Measurements from ENCODE around the gene KAZN.

Gene KAZN

GRCh38 chr1:14855801-14856200 is 257.3 kb downstream of the KAZN start:
- ATAC-seq (no peak), DNase-seq (no peak)

DNA sequence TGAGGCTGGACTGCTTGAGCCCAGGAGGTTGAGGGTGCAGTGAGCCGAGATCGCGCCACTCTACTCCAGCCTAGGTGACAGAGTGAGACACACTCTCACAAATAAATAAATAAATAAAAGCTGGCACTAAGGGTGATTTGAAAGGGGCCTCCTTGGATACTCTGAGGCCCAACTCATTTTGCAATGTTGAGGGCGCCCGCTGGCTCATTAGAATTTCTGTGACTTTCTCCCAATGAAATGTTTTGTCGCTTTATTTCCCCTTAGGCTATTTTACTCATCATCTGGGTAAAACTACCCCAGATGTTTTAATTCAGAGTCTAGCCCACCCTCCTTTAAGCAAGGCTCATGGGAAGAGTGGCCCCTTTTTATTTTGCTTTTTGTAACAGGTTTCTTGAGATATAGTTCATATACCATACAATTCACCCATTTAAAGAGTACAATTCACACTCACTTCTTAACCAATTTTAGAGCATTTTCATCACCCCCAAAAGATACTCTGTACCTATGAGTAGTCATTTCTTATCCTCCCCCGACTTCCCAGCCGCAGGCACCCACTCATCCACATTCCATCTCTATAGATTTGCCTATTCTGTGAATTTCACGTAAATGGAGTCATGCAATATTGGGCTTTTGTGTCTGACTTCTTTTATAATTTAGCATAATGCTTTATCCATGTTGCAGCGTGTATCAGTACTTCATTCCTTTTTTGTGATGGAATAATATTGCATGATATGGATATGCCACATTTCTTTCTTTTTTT is 259.1 kb downstream of the KAZN start:
- ATAC-seq (no peak), DNase-seq (no peak)

DNA sequence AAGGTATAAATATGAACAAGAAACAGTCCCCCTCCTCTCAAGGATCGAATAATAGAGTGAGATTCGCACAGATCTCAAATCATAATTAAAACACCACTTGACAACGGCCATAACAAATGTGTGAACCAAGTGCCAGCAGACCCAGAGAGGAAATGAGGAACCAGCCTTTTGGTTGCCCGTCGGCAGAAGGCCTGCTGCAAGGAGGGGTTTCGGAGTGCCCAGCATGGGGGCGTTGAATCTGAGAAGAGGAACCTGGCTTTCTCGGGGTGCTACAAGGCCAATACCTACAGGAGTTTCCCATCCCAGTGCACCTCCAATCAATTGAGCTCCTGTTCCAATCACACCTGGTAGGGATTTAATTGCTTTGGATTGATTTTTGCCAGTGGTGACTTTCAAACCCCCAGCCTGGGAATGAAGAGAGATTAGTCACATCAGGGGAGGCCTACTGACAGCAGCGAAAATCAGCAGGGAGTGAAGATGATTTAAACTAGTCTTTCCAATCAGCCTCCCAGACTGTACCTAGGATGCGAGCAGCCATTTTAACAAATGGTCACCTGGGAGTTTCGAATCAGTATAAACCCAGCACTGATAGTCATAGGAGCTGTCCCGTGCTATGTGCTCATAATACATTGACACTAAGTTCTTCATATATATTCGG is 263.8 kb downstream of the KAZN start:
- no peak for DNase-seq

GRCh38 chr1:14865106-14865505 is 266.6 kb downstream of the KAZN start:
- DNase-seq (no peak), ATAC-seq (no peak)

More for the DNA sequence above, 263.8 kb downstream of the KAZN start:
- ATAC-seq, result no peak

DNA sequence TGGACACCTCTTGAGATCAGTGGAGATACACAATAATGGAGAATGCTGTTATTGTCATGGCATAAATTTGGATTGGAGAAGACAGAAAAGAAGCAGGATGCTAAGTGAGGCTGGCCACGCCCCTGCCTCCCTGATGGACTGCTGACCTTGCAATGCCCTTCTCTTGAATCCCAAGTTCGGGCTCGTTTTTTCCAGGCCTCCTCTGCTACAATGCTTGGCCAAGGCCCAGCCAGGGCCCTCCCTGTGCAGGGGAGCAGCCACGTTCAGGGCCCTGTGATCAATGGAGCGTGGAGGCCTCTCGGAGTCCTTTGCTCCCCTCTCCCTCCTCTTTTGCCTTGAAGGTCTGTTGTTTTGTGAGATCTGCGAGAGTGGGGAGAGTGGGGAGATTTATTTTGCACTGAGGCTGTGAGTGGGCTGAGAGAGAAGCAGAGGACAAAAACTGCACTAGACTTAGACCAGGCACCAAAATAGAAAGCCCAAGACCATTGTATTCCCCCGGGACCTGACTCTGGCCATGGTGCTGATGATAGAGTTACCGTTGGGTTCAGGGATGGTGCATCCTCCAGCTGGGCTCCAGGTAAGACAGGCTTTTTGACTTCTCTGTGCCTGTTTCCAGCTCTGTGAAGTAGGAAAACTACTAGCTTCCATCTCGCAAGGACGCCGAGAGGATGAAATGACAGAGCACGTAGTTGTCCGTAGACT is 268.6 kb downstream of the KAZN start:
- DNase-seq (no peak), ATAC-seq (no peak)

DNA sequence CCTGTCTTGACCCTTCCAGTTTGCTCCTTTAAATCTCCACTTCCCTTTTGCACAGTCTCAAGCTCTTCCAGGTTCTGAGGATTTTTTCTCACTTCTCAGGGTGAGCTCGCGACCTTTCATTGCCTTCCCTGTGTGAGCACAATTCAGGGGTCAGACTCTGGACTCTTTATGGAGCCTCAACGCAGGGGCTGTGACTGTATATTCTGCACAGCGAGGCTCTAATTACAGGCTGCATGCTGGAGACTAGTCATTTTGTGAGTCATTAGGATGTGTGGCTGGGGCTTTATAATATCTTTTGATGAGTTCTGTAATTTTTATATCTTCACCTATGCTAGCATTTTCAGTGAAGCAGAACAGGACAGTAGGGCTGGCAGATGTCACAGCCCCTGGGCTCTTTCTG is 270.7 kb downstream of the KAZN start:
- ATAC-seq, result no peak
- no peak for DNase-seq

DNA sequence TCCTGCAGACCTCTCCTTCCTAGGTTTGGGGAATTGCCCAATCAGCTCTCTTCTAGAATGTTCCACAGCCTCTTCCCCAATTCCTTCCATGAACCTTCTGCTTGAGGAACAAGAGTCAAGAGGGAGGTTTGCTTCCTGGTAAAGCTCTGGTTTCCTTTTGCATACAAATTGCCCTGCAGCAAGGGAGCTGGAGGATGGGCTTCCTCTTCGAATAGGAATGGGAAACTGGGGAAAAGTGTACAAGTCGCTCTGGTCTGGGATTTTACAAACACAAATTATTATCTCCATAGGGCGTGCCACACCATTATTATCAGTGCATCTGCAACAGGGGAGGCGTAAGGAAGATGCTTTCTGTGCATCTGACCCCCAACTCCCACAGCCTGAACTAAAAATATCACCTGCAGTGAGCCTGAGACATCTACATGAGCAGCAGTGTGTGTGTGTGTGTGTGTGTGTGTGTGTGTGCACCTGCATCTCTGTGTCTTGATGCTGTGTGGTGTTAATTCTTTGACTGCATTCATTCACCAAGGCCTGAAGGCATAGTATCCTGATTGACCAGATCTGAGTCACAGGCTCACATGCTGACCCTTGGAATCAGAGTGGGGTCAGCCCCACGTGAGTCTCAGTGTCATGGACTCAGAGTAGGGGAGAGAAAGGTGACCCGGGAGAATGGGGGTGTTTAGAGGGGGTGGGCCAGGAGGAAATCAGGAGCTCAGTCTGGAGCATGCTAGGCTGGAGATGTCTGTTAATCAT is 272.9 kb downstream of the KAZN start:
- DNase-seq (no peak), ATAC-seq (no peak)

GRCh38 chr1:14872762-14873161 is 274.3 kb downstream of the KAZN start:
- ATAC-seq, result no peak
- no peak for DNase-seq

GRCh38 chr1:14873677-14874076 is 275.2 kb downstream of the KAZN start:
- ATAC-seq, result no peak
- no peak for DNase-seq

DNA sequence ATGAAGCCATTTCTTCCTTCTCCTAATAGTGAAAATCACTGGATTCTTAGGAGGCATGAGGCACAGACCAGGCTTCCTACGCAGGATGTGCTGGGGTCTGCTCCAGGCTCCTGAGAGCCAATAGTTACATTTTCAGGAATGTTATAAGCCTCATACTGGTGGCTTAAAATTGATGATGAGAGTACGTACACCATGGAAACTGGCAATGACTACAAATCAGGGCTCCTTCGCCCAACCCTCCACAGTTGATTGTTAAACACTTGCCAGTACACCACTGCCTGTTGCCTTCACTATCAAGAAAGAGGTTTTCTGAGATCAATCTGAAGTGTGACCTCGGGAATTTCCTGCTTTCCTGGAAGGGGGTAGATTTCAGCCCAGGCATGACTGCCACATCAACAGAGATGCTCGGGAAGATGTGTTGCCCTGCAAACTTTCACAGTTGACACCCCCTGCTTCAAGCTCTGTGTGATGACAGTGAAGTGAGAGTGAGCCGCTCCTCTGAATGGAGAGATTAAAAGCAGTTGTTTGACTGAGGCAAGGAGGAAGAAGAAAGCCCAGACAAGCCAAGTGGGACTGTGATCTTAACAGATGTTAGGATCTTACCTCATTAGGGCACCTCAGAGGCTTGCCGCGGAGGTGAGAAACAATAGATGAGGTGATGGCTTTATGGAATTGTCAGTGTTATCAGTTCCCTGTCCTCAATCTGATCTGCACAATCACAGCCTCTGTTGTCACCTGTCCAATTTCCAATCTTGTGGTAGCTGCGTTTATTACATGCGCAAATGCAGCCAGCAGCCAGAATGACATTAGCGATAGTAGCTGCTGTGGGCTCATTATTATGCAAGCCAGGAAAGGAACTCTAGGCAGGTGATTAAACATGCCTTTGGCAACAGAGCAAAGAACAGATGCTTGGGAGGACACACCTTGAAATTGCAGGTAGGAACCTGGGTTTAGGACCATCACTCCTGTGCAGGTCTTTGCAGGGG is 277.3 kb downstream of the KAZN start:
- ATAC-seq, result no peak
- no peak for DNase-seq

GRCh38 chr1:14876747-14877146 is 278.3 kb downstream of the KAZN start:
- ATAC-seq, result no peak

GRCh38 chr1:14877224-14877623 is 278.7 kb downstream of the KAZN start:
- DNase-seq (no peak), ATAC-seq (no peak)

More at GRCh38 chr1:14876747-14877146, 278.3 kb downstream of the KAZN start:
- no peak for DNase-seq

DNA sequence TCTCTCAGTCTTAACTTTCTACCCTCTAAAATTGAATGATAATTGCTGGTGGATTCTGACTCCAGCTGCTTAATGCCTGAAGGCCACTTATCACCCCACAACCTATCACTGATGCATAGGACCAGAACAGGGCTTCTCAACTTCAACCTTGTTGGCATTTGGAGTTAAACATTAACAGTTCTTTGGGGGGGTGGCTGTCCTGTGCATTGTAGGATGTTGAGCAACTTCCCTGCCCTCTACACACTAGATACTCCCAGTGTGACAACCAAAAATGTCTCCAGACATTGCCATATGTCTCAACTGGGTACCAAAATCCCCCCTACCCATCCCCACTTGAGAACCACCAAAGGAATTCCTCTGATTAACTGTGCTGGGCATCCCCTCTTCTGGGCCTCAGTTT is 279.6 kb downstream of the KAZN start:
- ATAC-seq (no peak), DNase-seq (no peak)

DNA sequence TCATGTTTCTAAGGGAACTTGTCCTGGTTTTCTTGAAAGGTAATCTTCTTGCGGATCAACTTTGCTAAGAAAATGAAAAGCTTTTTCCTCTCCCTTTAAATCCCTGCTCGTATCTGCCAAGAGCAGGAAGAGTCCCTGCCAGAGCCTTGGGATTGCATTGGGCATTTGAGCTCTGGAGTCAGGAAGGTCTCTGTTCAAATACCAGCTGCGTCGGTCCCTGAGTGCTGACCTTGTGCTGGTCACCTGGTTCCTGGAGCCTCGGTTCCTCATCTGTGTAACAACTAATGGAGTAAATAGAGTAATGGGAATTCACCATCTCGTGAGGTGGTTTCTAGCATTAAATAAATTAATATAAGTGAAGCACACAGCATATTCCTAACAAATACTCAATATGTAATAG is 280.5 kb downstream of the KAZN start:
- no peak for DNase-seq
- ATAC-seq, result no peak

DNA sequence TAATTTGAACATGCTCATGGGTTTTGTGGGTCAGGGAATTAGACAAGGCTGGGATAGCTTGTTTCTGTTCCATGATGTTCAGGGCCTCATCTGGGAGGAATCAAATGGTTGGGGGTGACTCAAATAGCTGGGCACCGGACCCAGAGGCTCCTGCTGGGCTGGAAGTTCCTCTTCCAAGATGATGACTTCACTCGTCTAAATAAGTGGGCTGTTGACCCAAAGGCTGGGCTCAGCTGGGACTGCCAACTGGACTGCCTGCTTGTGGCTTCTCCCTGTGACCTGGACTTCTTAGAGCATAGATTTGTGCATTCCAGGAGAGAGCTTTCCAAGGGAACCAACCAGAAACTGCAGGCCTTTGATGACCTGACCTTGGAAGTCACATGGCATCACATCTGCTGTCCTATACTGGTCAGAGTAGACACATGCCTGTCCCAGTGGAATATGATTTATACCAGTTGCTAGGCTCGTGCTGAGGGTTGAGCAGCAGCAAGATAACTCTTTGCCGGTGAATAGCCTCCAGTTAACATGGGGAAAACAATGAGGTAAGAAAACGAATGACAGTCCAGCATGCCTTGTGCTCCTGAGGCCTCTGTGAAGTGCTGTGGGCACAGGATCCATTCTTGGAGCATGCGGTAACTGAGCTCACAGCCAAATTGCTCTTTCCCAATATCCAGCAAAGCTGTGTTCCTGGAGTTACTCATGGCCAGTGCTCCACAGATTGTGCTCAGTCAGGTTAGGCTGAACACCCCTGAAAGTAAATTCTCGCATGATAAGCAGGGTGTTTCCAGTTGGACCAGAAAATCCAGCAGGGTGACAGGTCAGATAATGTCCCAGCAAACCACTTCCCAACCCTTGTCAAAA is 282.2 kb downstream of the KAZN start:
- DNase-seq (no peak), ATAC-seq (no peak)

GRCh38 chr1:14881775-14882672 is 283.5 kb downstream of the KAZN start:
- DNase-seq (no peak), ATAC-seq (no peak)

DNA sequence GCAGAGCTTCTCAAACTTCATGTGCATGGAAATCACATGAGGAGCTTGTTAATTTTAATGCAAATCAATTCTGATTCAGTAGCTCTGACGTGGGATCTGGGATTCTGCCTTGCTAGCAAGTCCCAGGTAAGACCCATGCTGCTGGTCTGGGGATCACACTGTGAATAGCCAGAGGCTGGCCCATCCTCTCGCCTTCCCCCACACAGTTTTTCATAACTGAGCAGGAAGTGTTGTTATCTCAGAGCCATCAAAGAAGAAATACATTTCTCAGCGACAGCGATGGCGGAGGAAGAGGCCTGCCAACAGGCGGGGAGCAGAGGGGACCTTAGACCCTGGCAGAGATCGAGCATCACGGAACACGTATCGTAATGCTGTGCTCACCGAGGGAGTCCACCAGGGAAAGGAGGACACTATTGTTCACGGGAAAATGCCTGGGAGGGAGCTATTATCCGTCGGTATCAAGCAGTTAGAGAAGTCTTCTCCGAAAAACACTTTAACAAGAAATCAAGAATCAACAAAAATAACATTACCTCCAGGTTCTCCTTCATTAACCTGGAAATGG is 286.2 kb downstream of the KAZN start:
- DNase-seq (no peak), ATAC-seq (no peak)

- ATAC-seq (no peak), DNase-seq (no peak)
Measured at GRCh38 chr1:14887044-14887566, 288.6 kb downstream of the KAZN start.
